H9 (cell line): ENCODE results near the gene RBFOX2. TPM values are rescaled to one million over a fixed set of nuclear protein-coding genes. Genes with fewer than 3 reads are reported as not detected.

Experiments used
- DNase-seq: peaks from one replicate; pipeline ENCODE4 v3.0.0-alpha.2; 2017
- H2AFZ ChIP-seq: one replicate; pipeline ENCODE4 v1.6.1; 2013; ENCODE audit warnings: mild to moderate bottlenecking, low read length, control low read depth, moderate library complexity
- H2AK5ac ChIP-seq: 2 replicates; pipeline ENCODE4 v1.6.1; 2013; ENCODE audit warnings: low read length, control low read depth, mixed read lengths; ENCODE audit not compliant: insufficient read length
- H2BK120ac ChIP-seq: one replicate; pipeline ENCODE4 v1.6.1; 2013; ENCODE audit warnings: low read depth, mild to moderate bottlenecking, low read length, control low read depth, inconsistent platforms; ENCODE audit not compliant: poor library complexity, severe bottlenecking
- H2BK12ac ChIP-seq: 2 replicates; pipeline ENCODE4 v1.6.1; 2013; ENCODE audit warnings: low read length, control low read depth, mixed read lengths, low read depth; ENCODE audit not compliant: insufficient read length
- H2BK15ac ChIP-seq: 2 replicates; pipeline ENCODE4 v1.6.1; 2013; ENCODE audit warnings: low read depth, low read length, control low read depth
- H2BK20ac ChIP-seq: one replicate; pipeline ENCODE4 v1.6.1; 2013; ENCODE audit warnings: low read depth, mild to moderate bottlenecking, low read length, control low read depth, inconsistent platforms; ENCODE audit not compliant: poor library complexity, severe bottlenecking
- H2BK5ac ChIP-seq: 2 replicates; pipeline ENCODE4 v1.6.1; 2013; ENCODE audit warnings: low read length, control low read depth, mixed read lengths; ENCODE audit not compliant: insufficient read length
- H3K14ac ChIP-seq: 2 replicates; pipeline ENCODE4 v1.6.1; 2013; ENCODE audit warnings: low read length, control low read depth; ENCODE audit not compliant: insufficient read depth
- H3K18ac ChIP-seq: 2 replicates; pipeline ENCODE4 v1.6.1; 2013; ENCODE audit warnings: low read depth, mild to moderate bottlenecking, mixed read lengths, low read length, control low read depth; ENCODE audit not compliant: insufficient read length
- H3K23ac ChIP-seq: 2 replicates; pipeline ENCODE4 v1.6.1; 2013; ENCODE audit warnings: low read length, control low read depth, mixed read lengths, low read depth; ENCODE audit not compliant: insufficient read length
- H3K23me2 ChIP-seq: 2 replicates; pipeline ENCODE4 v1.6.1; 2013; ENCODE audit warnings: low read depth, mild to moderate bottlenecking, mixed read lengths, low read length, control low read depth; ENCODE audit not compliant: insufficient read length, poor library complexity, severe bottlenecking
- H3K27ac ChIP-seq: 2 replicates; pipeline ENCODE4 v1.5.1; 2013; ENCODE audit warnings: low read length, control low read depth, mixed read lengths, low read depth; ENCODE audit not compliant: insufficient read length
- H3K27me3 ChIP-seq: 2 replicates; pipeline ENCODE4 v1.6.1; 2013; ENCODE audit warnings: low read length, control low read depth, inconsistent platforms; ENCODE audit not compliant: insufficient read depth
- H3K4ac ChIP-seq: 2 replicates; pipeline ENCODE4 v1.6.1; 2013; ENCODE audit warnings: low read depth, mild to moderate bottlenecking, control low read depth, inconsistent platforms, low read length, moderate library complexity
- H3K4me1 ChIP-seq: 2 replicates; pipeline ENCODE4 v1.6.1; 2013; ENCODE audit warnings: low read length, control low read depth, inconsistent platforms; ENCODE audit not compliant: insufficient read depth
- H3K4me2 ChIP-seq: 2 replicates; pipeline ENCODE4 v1.6.1; 2013; ENCODE audit warnings: low read length, control low read depth, mixed read lengths; ENCODE audit not compliant: insufficient read length, insufficient read depth
- H3K56ac ChIP-seq: 2 replicates; pipeline ENCODE4 v1.6.1; 2013; ENCODE audit warnings: low read depth, mild to moderate bottlenecking, mixed read lengths, low read length, control low read depth; ENCODE audit not compliant: insufficient read length
- H3K79me1 ChIP-seq: 2 replicates; pipeline ENCODE4 v1.6.1; 2013; ENCODE audit warnings: low read depth, mild to moderate bottlenecking, moderate library complexity, low read length, control low read depth, inconsistent platforms; ENCODE audit not compliant: insufficient read depth, poor library complexity, severe bottlenecking
- H3K79me2 ChIP-seq: 2 replicates; pipeline ENCODE4 v1.6.1; 2013; ENCODE audit warnings: low read length, control low read depth, inconsistent platforms; ENCODE audit not compliant: insufficient read depth
- H3K9ac ChIP-seq: 2 replicates; pipeline ENCODE4 v1.6.1; 2013; ENCODE audit warnings: low read length, control low read depth, mixed read lengths; ENCODE audit not compliant: insufficient read length; ENCODE audit errors: extremely low read depth
- H3K9me3 ChIP-seq: one replicate; pipeline ENCODE4 v1.6.1; 2013; ENCODE audit warnings: low read depth, low read length, inconsistent platforms; ENCODE audit not compliant: control insufficient read depth
- H3T11ph ChIP-seq: one replicate; pipeline ENCODE4 v1.6.1; 2013; ENCODE audit warnings: mild to moderate bottlenecking, low read length, control low read depth, inconsistent platforms
- H4K20me1 ChIP-seq: one replicate; pipeline ENCODE4 v1.6.1; 2013; ENCODE audit not compliant: control insufficient read depth, insufficient read length, insufficient read depth
- H4K5ac ChIP-seq: 2 replicates; pipeline ENCODE4 v1.6.1; 2013; ENCODE audit warnings: low read depth, mild to moderate bottlenecking, mixed read lengths, low read length, control low read depth; ENCODE audit not compliant: insufficient read length
- H4K8ac ChIP-seq: replicated peaks from 2 replicates; pipeline ENCODE4 v1.6.1; 2013; ENCODE audit warnings: low read length, control low read depth, mixed read lengths, low read depth; ENCODE audit not compliant: insufficient read length
- H4K91ac ChIP-seq: 2 replicates; pipeline ENCODE4 v1.6.1; 2013; ENCODE audit warnings: low read depth, mild to moderate bottlenecking, moderate library complexity, mixed read lengths, low read length, control low read depth; ENCODE audit not compliant: insufficient read length
- H3K27ac Mint-ChIP-seq, 3 experiments: 2 replicates in 2 of 3; 3 replicates in 1 of 3; pipeline ENCODE4 v1.8.0; 2020 to 2021; ENCODE audit warnings: mixed read lengths in 3 of 3, mild to moderate bottlenecking in 1 of 3, moderate library complexity in 1 of 3
- H3K27me3 Mint-ChIP-seq: 2 replicates; pipeline ENCODE4 v1.8.0; 2021; ENCODE audit warnings: low read depth, mild to moderate bottlenecking, moderate library complexity, mixed read lengths
- H3K36me3 Mint-ChIP-seq, 3 experiments: 2 replicates in 2 of 3; 3 replicates in 1 of 3; pipeline ENCODE4 v1.8.0; 2020 to 2021; ENCODE audit warnings: low read depth in 3 of 3, mixed read lengths in 3 of 3; ENCODE audit not compliant: insufficient read depth in 1 of 3
- H3K4me1 Mint-ChIP-seq, 2 experiments: 2 replicates each; pipeline ENCODE4 v1.8.0; 2020; ENCODE audit warnings: mixed read lengths in 2 of 2
- H3K4me3 Mint-ChIP-seq, 2 experiments: 2 replicates in 1 of 2; 3 replicates in 1 of 2; pipeline ENCODE4 v1.8.0; 2020 to 2021; ENCODE audit warnings: mild to moderate bottlenecking in 2 of 2, mixed read lengths in 2 of 2, moderate library complexity in 1 of 2
- H3K9me3 Mint-ChIP-seq, 2 experiments: 2 replicates in 1 of 2; 3 replicates in 1 of 2; pipeline ENCODE4 v1.8.0; 2020; ENCODE audit warnings: mild to moderate bottlenecking in 2 of 2, mixed read lengths in 2 of 2, moderate library complexity in 1 of 2
- WGBS: extraction: QIAGEN DNeasy Blood & Tissue Kit; methylation state at CpG from one replicate; pipeline ENCODE4 v1.1.7; 2013; ENCODE audit warnings: missing lambda C conversion rate, low lambda C conversion rate, mixed read lengths; ENCODE audit not compliant: insufficient read length; ENCODE audit errors: extremely low coverage; 5-methylcytosine and 5-hydroxymethylcytosine counted together
- total RNA-seq: library from RNA; stranded (reverse); gene quantifications from 2 replicates; pipeline ENCODE4 v1.2.1, GENCODE V29; 2021
- TF ChIP-seq, protein P1 (sequence below): fragments of 200-600 bp; sonication (generic); conservative IDR thresholded peaks from 3 replicates; pipeline ENCODE4 v1.8.0; 2021; ENCODE audit warnings: antibody characterized with exemption, mild to moderate bottlenecking

RBFOX2 gene
- total RNA-seq, 1 experiment from 2014 or later: 84.7 TPM

DNA sequence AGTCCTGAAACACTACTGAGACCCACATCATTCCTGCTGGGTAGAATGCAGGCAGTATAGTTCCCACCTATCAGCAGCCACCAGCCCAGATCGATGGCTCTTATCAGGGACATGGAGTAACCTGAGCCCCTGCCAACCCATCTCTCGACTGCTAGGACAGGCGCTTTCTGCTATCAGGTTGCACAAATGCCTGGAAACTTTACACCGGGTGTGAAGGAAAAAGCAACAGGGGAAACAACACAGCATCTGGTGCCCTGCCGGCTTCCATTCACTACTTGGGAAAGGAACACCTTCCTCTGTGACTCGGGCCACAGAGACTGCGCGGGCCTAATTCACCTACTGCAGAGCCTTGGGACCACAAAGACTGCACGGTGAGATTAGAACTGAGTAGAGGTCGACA is 18.5 kb downstream of the RBFOX2 start:
- Histone ChIP-seq H3K27me3 (no peaks in the 10 kb centered on the region), H3K9ac (no peak overlapping the region), H3K4ac (no peak overlapping the region), H3K23ac (no peak overlapping the region), H2BK12ac (no peak overlapping the region), H2BK20ac (no peak overlapping the region), H3T11ph (no peak overlapping the region), H2BK5ac (no peak overlapping the region), H4K8ac (no peak overlapping the region), H2BK120ac (no peak overlapping the region), H3K4me1 (peaks cover 7% of the 10 kb centered on the region), H3K23me2 (no peaks in the 10 kb centered on the region), H4K5ac (no peak overlapping the region), H2BK15ac (no peak overlapping the region), H2AK5ac (no peak overlapping the region), H3K79me1 (no peaks in the 10 kb centered on the region), H4K20me1 (no peaks in the 10 kb centered on the region), H3K18ac (no peak overlapping the region), H3K56ac (no peak overlapping the region), H3K14ac (no peak overlapping the region), H3K4me2 (no peak overlapping the region), H3K79me2 (peaks cover 15% of the 10 kb centered on the region; the same call in 1 of the 2 replicates), H3K27ac (no peak overlapping the region), H2AFZ (no peak overlapping the region), H3K9me3 (no peaks in the 10 kb centered on the region), H4K91ac (no peak overlapping the region)
- Mint-ChIP-seq H3K4me1 (peaks cover 42 to 48% of the 10 kb centered on the region in 2 experiments), H3K9me3 (no peaks in the 10 kb centered on the region), H3K27me3 (no peaks in the 10 kb centered on the region), H3K27ac (peak overlapping the region; percentile 11 to 91 (median 42); a peak in 5 of 7 replicates), H3K4me3 (no peak overlapping the region), H3K36me3 (no peaks in the 10 kb centered on the region)
- TF ChIP-seq, protein P1, sequence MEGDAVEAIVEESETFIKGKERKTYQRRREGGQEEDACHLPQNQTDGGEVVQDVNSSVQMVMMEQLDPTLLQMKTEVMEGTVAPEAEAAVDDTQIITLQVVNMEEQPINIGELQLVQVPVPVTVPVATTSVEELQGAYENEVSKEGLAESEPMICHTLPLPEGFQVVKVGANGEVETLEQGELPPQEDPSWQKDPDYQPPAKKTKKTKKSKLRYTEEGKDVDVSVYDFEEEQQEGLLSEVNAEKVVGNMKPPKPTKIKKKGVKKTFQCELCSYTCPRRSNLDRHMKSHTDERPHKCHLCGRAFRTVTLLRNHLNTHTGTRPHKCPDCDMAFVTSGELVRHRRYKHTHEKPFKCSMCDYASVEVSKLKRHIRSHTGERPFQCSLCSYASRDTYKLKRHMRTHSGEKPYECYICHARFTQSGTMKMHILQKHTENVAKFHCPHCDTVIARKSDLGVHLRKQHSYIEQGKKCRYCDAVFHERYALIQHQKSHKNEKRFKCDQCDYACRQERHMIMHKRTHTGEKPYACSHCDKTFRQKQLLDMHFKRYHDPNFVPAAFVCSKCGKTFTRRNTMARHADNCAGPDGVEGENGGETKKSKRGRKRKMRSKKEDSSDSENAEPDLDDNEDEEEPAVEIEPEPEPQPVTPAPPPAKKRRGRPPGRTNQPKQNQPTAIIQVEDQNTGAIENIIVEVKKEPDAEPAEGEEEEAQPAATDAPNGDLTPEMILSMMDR: no peak
- DNase-seq: peak; percentile 67
- no CpG with 5 or more reads among the region's 10 CpGs for WGBS
